ENCODE data around the gene GNG14.

GRCh38 chr19:12649941-12650340, 37.9 kb upstream of the GNG14 start:
- TF ChIP-seq ZBED1 (IDR thresholded peaks at IDR 0.05; ENCODE audit: borderline replicate concordance) (no peak), CREM (IDR thresholded peaks at IDR 0.05; ENCODE audit: low read depth) (no peak), SIN3A (IDR thresholded peaks at IDR 0.05; ENCODE audit: low read depth, low read length) (no peak), MAX (IDR thresholded peaks at IDR 0.05; ENCODE audit: low read depth, low read length) (no peak), E4F1 (IDR thresholded peaks at IDR 0.05; ENCODE audit: borderline replicate concordance, partially characterized antibody) (no peak), PBX3 (IDR thresholded peaks at IDR 0.05; ENCODE audit: insufficient replicate concordance, low read depth, low read length) (no peak), ZZZ3 (IDR thresholded peaks at IDR 0.05; ENCODE audit: control insufficient read depth, insufficient read length, low read depth) (no peak), CTCF (IDR thresholded peaks at IDR 0.05 in 2 of 3, conservative IDR thresholded peaks at IDR 0.05 in 1 of 3; ENCODE audit: control insufficient read depth in 2 of 3, extremely low read depth in 1 of 3, insufficient read depth in 1 of 3, low read depth in 3 of 3, low read length in 3 of 3) (no peak), STAT3 (IDR thresholded peaks at IDR 0.05; ENCODE audit: low read depth, low read length) (no peak), NBN (IDR thresholded peaks at IDR 0.05) (no peak), RCOR1 (conservative IDR thresholded peaks at IDR 0.05; ENCODE audit: low read depth, low read length) (no peak), POLR2AphosphoS5 (IDR thresholded peaks at IDR 0.05; ENCODE audit: low read length) (no peak), YY1 (IDR thresholded peaks at IDR 0.05; ENCODE audit: low read depth, low read length) (no peak)
